PFSK-1 (cell line): ENCODE measurements around the gene COL24A1.
A peak's percentile ranks its signal among the peaks of the same experiment; 100 is the strongest.

Experiments used
- FOXP2 ChIP-seq: optimal IDR thresholded peaks from 2 replicates; pipeline ENCODE3; 2011; ENCODE audit warnings: borderline replicate concordance, control low read depth, inconsistent platforms; ENCODE audit not compliant: insufficient read depth; ENCODE audit errors: extremely low read length, extremely low read depth
- POLR2AphosphoS5 ChIP-seq: IDR thresholded peaks from 2 replicates; pipeline ENCODE4 v1.6.1; 2012; ENCODE audit warnings: low read depth, mild to moderate bottlenecking, control low read depth, low read length, moderate library complexity
- REST ChIP-seq, 2 experiments: IDR thresholded peaks; 2 replicates each; pipeline versions ENCODE4 v1.6.1 to v1.8.0; 2011 to 2012; ENCODE audit warnings: low read depth in 2 of 2, low read length in 2 of 2, control low read depth in 1 of 2, inconsistent platforms in 1 of 2, mild to moderate bottlenecking in 1 of 2, moderate library complexity in 1 of 2; ENCODE audit not compliant: insufficient read depth in 1 of 2
- SIN3A ChIP-seq: IDR thresholded peaks from 2 replicates; pipeline ENCODE4 v1.6.1; 2012; ENCODE audit warnings: mild to moderate bottlenecking, low read length, moderate library complexity, borderline replicate concordance; ENCODE audit not compliant: insufficient read depth
- TAF1 ChIP-seq: IDR thresholded peaks from 2 replicates; pipeline ENCODE4 v1.6.1; 2012; ENCODE audit warnings: low read length, control low read depth, borderline replicate concordance; ENCODE audit not compliant: insufficient read depth

The COL24A1 gene

DNA sequence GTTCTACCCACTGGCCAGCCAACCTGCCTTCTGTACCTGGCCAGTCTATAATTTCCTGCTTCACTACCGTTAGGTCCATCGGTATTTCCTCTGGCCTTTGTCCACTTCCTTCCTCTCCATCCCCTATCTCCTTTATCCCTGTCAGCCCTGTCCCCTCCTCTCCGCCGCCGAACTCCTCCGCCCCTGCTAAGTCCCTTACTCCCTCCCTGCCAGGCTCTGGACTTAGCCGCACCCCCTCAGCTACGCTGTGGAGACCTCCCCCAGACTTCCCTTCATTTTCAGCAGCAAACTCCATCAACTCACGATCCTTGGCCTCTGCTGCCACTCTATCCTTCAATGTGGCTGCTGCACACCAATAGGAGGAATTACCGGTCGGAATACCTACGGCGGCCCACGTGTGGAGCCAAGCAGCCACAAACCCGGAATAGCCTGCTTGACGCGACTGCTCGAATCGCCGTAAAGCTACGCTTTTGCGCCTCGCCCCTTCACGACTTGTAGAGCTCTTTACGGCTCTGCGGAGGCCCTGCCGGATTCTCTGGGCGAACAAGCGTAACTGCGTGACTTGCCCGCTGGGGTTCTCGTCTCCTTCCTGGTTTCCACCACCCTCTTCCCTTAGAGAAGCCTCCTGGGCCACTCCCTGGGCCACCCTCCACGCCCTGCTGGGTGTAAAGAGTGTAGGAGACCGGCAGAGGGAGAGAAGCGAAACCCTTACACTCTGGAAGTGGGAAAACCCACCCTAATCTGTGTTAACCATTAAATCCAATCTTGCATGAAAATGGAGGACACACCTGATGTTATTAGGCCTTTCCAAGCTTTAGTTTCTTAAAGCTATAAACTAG, 448.4 kb downstream of the COL24A1 start, which contains the start of gene ZNHIT6:
ZNHIT6 (minus strand) TSS at position 444 of the 839 bp plus-strand sequence; CDS start at position 295, 149 bp downstream.
- TF ChIP-seq POLR2AphosphoS5: peak; percentile 90
- TF ChIP-seq TAF1: peak; percentile 78; the same call in 1 of the 2 replicates
- peak; percentile 69; the same call in 1 of the 2 replicates for TF ChIP-seq SIN3A
- TF ChIP-seq REST (IDR thresholded peaks at IDR 0.05; ENCODE audit: insufficient read depth in 1 of 2, low read depth in 2 of 2, low read length in 2 of 2): peak in 1 of 2 experiments; percentile 39; a peak in 1 of 4 replicates
- peak; percentile 22 for TF ChIP-seq FOXP2

- TF ChIP-seq FOXP2 (no peak), SIN3A (no peak), TAF1 (no peak), REST (IDR thresholded peaks at IDR 0.05; ENCODE audit: insufficient read depth in 1 of 2, low read depth in 2 of 2, low read length in 2 of 2) (no peak), POLR2AphosphoS5 (no peak)
Measured at GRCh38 chr1:85707267-85707989, 449.1 kb downstream of the COL24A1 start.

- TF ChIP-seq REST (IDR thresholded peaks at IDR 0.05; ENCODE audit: insufficient read depth in 1 of 2, low read depth in 2 of 2, low read length in 2 of 2) (no peak), SIN3A (no peak), FOXP2 (no peak)
Measured at GRCh38 chr1:85705940-85706339, 450.6 kb downstream of the COL24A1 start.

DNA sequence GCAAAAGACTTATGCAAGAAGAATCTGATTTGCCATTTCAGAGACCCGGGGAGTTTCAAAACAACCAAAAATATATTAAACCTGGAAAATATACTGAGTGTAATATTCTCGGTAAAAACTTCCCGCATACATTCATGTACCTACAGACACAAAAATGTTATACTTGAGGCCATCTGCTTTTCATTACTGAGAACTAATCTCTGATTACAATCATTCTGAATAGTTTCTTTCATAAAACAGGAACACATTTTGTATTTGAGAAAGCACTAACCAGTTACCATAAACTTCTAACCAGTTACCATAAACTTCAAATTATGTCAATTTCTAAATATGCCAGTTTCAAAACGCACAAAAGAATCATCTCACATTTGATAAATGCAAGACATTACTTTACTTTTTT, 456.1 kb downstream of the COL24A1 start:
- no peak for TF ChIP-seq REST (IDR thresholded peaks at IDR 0.05; ENCODE audit: insufficient read depth in 1 of 2, low read depth in 2 of 2, low read length in 2 of 2)
- TF ChIP-seq TAF1: no peak
- no peak for TF ChIP-seq FOXP2
- TF ChIP-seq SIN3A: no peak
- no peak for TF ChIP-seq POLR2AphosphoS5

DNA sequence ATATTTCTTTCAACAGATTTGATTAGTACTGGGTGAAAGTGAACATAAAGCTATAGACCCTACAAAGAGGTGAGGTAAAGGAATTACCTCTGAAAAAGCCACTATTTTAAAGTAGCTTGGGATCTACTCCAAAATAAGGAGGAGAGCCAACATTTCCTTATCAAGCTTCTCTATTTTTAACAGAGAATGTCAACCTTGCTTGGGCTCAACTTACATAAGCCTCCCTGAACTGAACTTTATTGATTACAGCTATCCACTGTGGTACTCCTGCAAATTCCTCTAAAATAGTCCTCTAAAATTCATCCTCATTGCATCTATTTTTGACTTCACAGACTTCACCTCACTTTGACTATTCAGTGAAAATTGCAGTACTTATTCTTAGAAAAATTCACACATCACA, 458.7 kb downstream of the COL24A1 start:
- TF ChIP-seq TAF1 (no peak), SIN3A (no peak), FOXP2 (no peak), REST (IDR thresholded peaks at IDR 0.05; ENCODE audit: insufficient read depth in 1 of 2, low read depth in 2 of 2, low read length in 2 of 2) (no peak), POLR2AphosphoS5 (no peak)
